ENCODE data around the gene TSTD1.
"Not testable (repeated sequence)": the region's sequence is repeated elsewhere in the genome, so short reads cannot be mapped to it uniquely, and the experiment has no call there.

TSTD1 gene

DNA sequence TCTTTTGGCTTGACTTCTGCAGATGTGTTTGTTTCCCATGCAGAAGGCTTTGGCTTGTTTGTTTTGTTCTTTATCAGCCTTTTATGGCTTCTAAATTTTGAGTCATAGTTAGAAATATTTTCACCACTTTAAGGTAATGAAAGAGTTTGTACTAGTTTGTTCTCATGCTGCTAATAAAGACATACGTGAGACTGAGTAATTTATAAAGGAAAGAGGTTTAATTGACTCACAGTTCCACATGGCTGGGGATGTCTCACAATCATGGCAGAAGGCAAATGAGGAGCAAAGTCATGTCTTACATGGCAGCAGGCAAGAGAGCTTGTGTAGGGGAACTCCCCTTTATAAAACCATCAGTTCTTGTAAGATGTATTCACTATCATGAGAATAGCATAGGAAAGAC, 11.8 kb downstream of the TSTD1 start:
- H3K4me3 Mint-ChIP-seq, H3K27ac Mint-ChIP-seq: not testable (repeated sequence)
- ATAC-seq = peak; percentile 61

DNA sequence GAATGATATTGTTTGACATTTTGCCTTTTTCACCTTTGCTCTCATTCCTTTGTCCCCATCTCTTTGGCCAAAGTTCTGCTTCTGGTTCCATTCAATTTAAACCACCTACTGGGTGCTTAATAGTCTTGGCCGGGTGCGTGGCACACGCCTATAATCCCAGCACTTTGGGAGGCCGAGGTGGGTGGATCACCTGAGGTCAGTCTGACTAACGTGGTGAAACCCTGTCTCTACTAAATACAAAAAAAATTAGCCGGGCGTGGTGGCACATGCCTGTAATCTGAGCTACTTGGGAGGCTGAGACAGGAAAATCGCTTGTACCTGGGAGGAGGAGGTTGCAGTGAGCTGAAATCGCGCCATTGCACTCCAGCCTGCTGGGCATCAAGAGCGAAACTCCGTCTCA, 16.3 kb downstream of the TSTD1 start:
- not testable (repeated sequence) for ATAC-seq, DNase-seq, H3K27me3 Mint-ChIP-seq, H3K9me3 Mint-ChIP-seq
- Mint-ChIP-seq H3K4me3 (peak overlapping the region in 1 of 2 donors; percentile 38), H3K27ac (peak overlapping the region in 1 of 2 donors; percentile 8), H3K4me1 (peaks cover 64% of the 10 kb centered on the region)

More for the DNA sequence above, 11.8 kb downstream of the TSTD1 start:
- H3K9me3 Mint-ChIP-seq, H3K27me3 Mint-ChIP-seq, DNase-seq: not testable (repeated sequence)
- peaks cover 33% of the 10 kb centered on the region for H3K4me1 Mint-ChIP-seq

DNA sequence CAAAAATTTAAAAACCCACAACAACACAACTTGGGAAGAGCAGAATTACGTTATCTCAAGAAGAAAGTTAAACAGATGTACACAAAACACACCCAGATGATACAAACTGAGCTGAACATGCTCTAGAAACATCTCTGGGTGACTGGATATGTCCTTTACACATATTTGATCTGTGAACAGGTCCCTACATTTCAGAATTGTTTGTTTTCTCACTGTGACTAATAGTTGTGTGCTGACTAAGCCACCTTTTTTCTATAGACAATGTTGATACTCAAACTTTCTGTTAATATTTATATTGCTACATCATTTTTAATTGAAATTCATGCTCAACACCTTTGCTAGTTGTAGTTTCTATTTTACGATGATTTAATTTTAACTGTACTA, 16.8 kb downstream of the TSTD1 start:
- Mint-ChIP-seq H3K4me1 (peaks cover 64% of the 10 kb centered on the region), H3K9me3 (peaks cover 0 to 4% of the 10 kb centered on the region in 2 donors), H3K4me3 (peak overlapping the region; percentile 92 to 94), H3K27me3 (no peaks in the 10 kb centered on the region), H3K27ac (no peak overlapping the region)
- ATAC-seq (no peak), DNase-seq (no peak)

DNA sequence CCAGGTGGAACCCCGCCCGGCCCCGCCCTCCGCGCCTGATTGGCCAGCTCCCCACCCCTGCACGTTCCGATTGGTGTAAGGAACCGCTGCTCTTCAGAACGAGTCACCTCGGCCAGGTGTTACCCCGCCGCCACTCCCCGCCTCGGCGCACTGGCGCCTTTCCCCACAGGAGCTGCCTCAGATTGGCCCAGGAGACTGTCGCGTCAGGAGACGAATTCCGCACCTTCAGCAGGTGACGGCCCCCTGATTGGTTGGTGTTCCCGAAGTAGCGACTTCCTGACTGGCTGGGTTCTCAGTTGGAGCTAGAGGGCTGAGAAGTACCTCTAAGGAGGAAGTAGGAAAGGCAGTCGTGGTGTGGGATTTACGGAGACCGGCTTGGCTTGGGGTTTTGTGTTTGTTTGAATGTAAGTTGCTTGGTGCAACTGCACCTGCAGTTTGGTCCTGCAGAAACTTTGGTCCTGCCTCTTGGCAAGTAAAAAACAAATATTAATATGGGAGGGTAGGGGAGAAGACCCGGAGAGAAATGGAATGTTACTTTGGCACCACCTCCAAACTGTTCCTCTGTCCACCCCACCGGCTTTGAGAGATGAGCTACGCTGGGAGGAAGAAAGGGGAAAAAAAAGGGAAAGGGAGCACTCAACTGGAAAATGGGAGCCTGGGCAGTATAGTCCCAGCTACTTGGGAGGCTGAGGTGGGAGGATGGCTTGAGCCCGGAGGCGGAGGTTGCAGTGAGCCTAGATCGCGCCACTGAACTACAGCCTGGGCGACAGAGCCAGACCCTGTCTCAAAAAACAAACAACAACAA, 17.4 kb downstream of the TSTD1 start:
- DNase-seq (peak; percentile 74 to 83), ATAC-seq (peak; percentile 97)
- Mint-ChIP-seq H3K27me3 (no peaks in the 10 kb centered on the region), H3K4me3 (peak overlapping the region; percentile 92 to 94), H3K9me3 (no peaks in the 10 kb centered on the region), H3K27ac (peak overlapping the region; percentile 89 to 94), H3K4me1 (peaks cover 64% of the 10 kb centered on the region)

DNA sequence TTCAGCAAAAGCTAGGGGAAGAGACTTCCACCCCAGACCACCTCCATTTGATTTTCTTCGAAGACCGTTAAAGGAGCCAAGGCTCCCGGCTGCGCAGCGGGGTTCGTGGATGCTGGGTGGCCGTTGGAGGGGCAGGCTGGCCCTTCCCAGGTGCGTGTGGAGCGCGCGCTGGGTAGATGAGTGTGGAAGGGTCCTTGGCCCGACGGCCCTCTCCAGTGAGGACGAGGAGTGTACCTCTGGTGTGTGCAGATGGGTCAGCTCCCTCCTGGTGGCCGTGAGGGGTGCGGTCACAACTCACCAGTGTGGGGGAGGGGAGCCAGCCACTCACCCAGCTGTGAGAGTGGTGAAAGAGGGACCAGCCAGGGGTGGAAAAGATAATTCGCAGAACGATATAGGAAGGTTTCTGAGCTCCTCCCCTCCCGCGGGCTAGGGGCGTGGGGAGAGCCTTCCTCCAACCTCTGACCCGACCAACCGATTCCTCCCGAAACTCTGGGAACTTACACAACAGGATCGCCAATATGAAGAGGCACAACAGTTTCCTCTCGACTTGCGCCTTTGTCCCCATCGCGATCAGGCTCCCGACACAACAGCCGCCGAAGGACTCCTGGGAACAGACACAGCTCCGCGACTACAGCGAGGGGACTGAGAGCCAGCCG, 18.1 kb downstream of the TSTD1 start, which contains the start of gene F11R:
Gene F11R, minus strand, starts transcription at position 644 of the 656 bp plus-strand sequence. Its CDS starts 79 bp downstream, at position 565.
- Mint-ChIP-seq H3K9me3 (no peaks in the 10 kb centered on the region), H3K27ac (peak within 1 kb of the TSS; percentile 89 to 94), H3K4me1 (peaks cover 65% of the 10 kb centered on the region), H3K27me3 (no peaks in the 10 kb centered on the region), H3K4me3 (peak within 1 kb of the TSS; percentile 92 to 94)
- ATAC-seq (peak; percentile 63), DNase-seq (peak in 1 of 2 donors; percentile 41)

DNA sequence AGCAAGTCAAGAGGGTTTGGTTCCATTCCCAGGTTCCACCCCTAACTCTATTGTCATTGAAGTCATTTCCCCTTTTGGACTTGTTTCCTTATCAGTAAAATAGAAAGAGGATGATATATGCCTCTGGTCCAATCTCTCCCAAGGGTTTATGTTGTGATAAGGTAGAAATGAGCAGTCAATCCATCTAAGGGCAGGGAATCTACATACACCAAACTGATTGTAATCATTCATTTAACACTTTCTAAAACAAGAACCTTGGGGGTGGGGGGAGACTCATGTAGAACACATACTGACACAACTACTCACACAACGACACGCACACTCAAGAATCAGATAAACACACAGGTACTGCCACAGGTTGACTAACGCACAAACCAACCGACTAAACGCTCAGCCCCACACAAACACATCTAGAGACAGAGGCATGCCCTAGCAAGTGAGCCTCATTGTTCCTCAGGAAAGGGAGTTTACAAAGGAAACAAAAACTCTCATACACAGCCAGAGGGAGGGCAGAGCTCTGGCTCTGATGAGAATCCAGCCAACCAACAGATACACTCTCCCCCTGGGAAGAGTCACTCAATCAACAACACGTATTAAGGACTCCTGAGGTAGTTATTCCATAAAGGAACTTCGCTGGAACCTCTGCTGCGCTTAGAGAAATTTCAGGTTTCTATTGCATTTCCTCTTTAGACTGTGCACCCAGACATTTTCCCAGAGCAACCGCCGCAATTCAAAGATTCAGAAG, 18.8 kb downstream of the TSTD1 start:
- DNase-seq = no peak
- Mint-ChIP-seq H3K27ac (peak overlapping the region; percentile 46 to 84), H3K27me3 (no peaks in the 10 kb centered on the region), H3K4me3 (peak overlapping the region; percentile 92 to 94), H3K4me1 (peaks cover 58% of the 10 kb centered on the region), H3K9me3 (no peaks in the 10 kb centered on the region)
- no peak for ATAC-seq

DNA sequence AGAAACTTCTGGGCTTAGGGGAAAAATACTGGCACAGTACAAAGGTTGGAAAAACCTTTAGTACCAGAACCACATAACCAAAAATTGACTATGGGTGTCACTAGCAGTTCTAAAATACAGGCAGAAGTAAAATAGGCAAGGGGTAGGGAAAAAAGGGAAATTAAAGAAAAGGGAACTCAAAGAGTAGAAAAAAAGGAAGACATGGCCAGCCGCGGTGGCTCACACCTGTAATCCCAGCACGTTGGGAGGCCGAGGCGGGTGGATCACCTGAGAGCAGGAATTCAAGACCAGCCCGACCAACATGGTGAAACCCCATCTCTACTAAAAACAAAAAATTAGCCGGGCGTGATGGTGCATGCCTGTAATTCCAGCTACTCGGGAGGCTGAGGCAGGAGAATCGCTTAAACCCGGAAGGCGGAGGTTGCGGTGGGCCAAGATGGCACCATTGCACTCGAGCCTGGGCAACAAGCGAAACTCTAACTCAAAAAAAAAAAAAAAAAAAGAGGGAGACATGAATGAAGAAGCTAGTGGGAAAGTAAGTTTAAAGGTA, 19.6 kb downstream of the TSTD1 start:
- peaks cover 62% of the 10 kb centered on the region for H3K4me1 Mint-ChIP-seq
- not testable (repeated sequence) for H3K27ac Mint-ChIP-seq, ATAC-seq, DNase-seq, H3K9me3 Mint-ChIP-seq, H3K27me3 Mint-ChIP-seq
- H3K4me3 Mint-ChIP-seq = peak overlapping the region; percentile 27 to 94

DNA sequence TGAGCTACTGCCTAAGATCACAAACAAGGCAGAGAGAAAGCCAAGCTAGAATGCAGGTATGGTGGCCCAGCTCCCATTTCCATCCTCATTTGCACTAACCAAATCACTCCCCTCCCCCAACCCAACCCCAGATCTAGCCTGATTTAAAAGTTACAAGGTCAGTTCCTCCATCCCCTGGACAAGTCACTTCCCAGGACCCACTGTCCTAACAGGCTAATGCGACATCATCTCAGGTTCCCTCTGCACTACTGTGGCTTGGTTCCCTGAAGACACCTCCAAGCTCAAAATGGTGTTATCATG, 20.2 kb downstream of the TSTD1 start:
- no peaks in the 10 kb centered on the region for H3K27me3 Mint-ChIP-seq
- DNase-seq = no peak
- no peak overlapping the region for H3K4me3 Mint-ChIP-seq
- no peak overlapping the region for H3K27ac Mint-ChIP-seq
- H3K9me3 Mint-ChIP-seq = no peaks in the 10 kb centered on the region
- H3K4me1 Mint-ChIP-seq = peaks cover 68% of the 10 kb centered on the region
- no peak for ATAC-seq

DNA sequence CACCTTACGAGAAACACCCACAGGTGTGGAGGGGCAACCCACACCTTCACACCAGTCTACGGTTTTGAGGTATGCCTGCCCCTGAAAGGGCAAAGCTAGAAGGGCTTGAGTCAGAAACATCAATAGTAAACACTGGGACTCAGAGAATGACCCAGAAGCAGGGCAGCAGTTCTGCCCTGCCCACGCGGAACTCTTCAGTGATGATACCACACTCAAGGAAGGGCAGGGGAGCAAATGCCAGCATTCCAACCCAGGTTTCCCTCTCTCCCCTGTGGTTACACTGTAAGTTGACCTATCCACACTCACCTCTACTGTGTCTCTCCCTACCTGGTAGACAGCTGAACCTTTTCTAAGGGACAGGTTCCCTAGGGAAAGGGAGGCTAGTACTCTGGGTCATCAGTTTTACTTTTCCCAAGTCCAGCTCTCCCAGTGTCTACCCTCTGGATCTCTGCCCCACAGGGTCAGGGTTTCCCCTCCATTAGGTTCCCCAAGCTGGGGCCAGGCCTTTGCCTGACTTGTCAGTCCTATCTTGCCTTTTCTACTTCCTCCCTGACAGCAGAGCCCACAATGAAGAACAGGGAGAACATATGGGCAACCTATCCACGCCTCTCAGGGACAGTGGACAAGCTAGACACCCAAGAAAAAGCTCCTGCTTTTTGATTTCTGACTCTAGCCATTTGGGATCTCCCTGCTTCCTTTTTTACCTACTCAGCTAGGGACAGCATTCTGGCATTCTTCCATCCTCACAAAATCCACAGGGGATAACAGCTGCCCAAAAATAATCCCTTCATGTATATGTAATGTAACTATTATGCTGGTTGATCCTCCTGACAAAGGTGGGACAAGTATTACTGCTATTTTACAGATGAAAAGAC, 20.8 kb downstream of the TSTD1 start:
- no peak for DNase-seq
- H3K27ac Mint-ChIP-seq = peak overlapping the region in 1 of 2 donors; percentile 86
- no peaks in the 10 kb centered on the region for H3K27me3 Mint-ChIP-seq
- no peak overlapping the region for H3K4me3 Mint-ChIP-seq
- no peaks in the 10 kb centered on the region for H3K9me3 Mint-ChIP-seq
- ATAC-seq = no peak
- peaks cover 73% of the 10 kb centered on the region for H3K4me1 Mint-ChIP-seq

DNA sequence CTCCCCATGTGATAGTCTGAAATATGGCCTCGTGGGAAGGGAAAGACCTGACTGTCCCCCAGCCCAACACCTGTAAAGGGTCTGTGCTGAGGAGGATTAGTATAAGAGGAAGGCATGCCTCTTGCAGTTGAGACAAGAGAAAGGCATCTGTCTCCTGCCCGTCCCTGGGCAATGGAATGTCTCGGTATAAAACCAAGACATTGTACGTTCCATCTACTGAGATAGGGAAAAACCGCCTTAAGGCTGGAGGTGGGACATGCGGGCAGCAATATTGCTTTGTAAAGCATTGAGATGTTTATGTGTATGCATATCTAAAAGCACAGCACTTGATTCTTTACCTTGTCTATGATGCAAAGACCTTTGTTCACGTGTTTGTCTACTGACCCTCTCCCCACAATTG, 21.6 kb downstream of the TSTD1 start:
- not testable (repeated sequence) for H3K27ac Mint-ChIP-seq, DNase-seq, H3K9me3 Mint-ChIP-seq, H3K27me3 Mint-ChIP-seq, H3K4me3 Mint-ChIP-seq, ATAC-seq
- H3K4me1 Mint-ChIP-seq = peaks cover 70% of the 10 kb centered on the region

DNA sequence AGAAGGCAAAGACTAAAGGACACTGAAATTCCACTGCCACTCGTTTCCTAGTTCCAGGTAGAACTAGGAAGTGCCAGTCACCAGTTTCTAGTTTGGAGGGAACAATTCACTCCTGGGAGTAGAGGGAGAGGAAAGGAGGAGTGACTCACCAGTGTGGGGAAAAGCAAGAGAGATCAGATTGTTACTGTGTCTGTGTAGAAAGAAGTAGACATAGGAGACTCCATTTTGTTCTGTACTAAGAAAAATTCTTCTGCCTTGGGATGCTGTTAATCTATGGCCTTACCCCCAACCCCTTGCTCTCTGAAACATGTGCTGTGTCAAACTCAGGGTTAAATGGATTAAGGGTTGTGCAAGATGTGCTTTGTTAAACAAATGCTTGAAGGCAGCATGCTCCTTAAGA, 22.1 kb downstream of the TSTD1 start:
- not testable (repeated sequence) for H3K9me3 Mint-ChIP-seq, H3K27ac Mint-ChIP-seq, ATAC-seq, H3K4me3 Mint-ChIP-seq, H3K27me3 Mint-ChIP-seq, DNase-seq
- H3K4me1 Mint-ChIP-seq = peaks cover 70% of the 10 kb centered on the region

DNA sequence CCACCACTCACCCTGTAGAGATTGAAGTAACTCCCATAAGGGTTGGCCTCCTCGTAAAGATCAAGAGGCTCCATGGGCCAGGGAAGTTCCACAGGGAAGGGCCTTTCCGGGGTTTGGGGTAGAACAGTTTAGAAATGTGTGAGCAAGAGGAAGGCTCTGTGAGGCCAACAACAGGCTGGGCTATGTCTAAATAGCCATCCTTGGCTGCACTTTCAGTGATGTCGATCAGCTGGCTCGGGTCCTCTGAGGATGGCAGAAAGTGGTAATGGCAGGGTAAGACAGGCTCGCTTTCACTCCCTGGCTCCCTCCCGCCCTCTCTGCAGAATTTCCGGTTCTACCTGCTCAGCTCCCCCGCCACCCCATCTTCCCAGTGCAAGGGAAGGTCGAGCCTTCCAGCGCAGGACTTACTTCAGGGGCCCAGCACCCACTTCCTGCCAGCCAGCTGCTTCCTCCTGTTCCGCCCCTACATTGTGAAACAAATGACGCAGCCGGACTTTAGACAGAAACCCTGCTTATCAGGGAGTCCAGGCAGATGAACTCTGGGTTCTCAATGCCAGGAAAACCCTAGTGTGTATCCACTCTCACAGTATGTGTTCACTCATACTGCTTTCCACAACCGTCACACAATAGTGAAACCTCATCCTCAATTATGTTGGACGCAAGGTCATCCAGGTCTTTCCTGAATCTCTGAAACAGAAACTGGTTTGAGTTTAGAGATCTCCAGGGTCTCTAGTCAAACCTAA, 25.1 kb downstream of the TSTD1 start:
- Mint-ChIP-seq H3K27ac (peak overlapping the region; percentile 92 to 98), H3K4me1 (peaks cover 58% of the 10 kb centered on the region), H3K27me3 (no peaks in the 10 kb centered on the region), H3K9me3 (no peaks in the 10 kb centered on the region), H3K4me3 (peak overlapping the region; percentile 77 to 80)
- ATAC-seq (peak; percentile 92), DNase-seq (peak; percentile 44 to 77)

DNA sequence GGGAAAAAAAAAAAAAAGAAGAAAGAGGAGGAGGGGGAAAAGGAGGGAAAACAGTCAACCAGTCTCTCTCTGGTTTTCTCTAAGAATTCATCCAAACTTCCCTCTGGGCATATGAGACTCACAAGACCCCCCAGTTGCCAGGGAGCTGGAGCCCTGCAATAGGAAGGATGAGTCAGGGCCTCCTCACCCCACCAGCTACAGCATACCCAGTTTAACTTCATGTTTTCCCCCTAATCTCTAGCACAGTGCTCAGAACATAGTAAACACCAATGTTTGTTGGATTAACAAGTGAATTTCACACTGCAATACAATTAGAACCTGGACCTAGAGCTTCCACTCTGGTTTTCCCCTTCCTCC, 25.7 kb downstream of the TSTD1 start:
- Mint-ChIP-seq H3K9me3 (no peaks in the 10 kb centered on the region), H3K27ac (peak overlapping the region; percentile 92 to 98), H3K4me3 (peak overlapping the region; percentile 77 to 80), H3K4me1 (peaks cover 53% of the 10 kb centered on the region), H3K27me3 (no peaks in the 10 kb centered on the region)
- DNase-seq = no peak
- ATAC-seq = peak; percentile 62

DNA sequence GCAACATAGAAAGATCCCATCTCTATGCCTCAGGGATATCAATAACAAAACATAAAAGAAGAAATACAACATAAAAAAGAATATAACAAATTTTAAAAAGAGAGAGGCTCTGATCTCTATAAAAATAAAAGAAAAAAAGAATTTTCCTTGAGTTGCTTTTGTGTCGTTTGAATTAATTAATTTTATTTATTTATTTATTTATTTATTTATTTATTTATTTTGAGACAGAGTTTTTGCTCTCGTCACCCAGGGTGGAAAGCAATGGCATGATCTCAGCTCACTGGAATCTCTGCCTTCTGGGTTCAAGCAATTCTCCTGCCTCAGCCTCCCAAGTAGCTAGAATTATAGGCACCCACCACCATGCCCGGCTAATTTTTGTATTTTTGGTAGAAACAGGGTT, 26.3 kb downstream of the TSTD1 start:
- ATAC-seq (no peak), DNase-seq (no peak)
- Mint-ChIP-seq H3K9me3 (no peaks in the 10 kb centered on the region), H3K4me3 (peak overlapping the region in 1 of 2 donors; percentile 19), H3K4me1 (peaks cover 46% of the 10 kb centered on the region), H3K27me3 (no peaks in the 10 kb centered on the region), H3K27ac (peak overlapping the region; percentile 67 to 76)

All from stimulated activated naive CD8-positive, alpha-beta T cell treated with anti-CD3 and anti-CD28 coated beads, Interleukin-15, amount 100 ng/mL, for 72 hours (primary cell).